HEK293 (cell line): ENCODE data around the gene ATP2B3.

Experiments used
- GLI2 ChIP-seq: fragments of 450-650 bp; formaldehyde crosslinking; IDR thresholded peaks from 2 replicates; pipeline ENCODE4; 2017; ENCODE audit warnings: missing biosample characterization, missing genetic modification characterization, low read depth, borderline replicate concordance
- GLIS1 ChIP-seq: fragments of 450-650 bp; formaldehyde crosslinking; IDR thresholded peaks from 2 replicates; pipeline ENCODE4 v1.5.1; 2016; ENCODE audit warnings: missing biosample characterization, missing genetic modification characterization
- KLF7 ChIP-seq: fragments of 450-650 bp; formaldehyde crosslinking; IDR thresholded peaks from 2 replicates; pipeline ENCODE4 v1.5.1; 2016; ENCODE audit warnings: missing biosample characterization, missing genetic modification characterization, borderline replicate concordance
- MYNN ChIP-seq: fragments of 450-650 bp; formaldehyde crosslinking; IDR thresholded peaks from 2 replicates; pipeline ENCODE4 v1.5.1; 2016; ENCODE audit warnings: missing biosample characterization, missing genetic modification characterization, borderline replicate concordance
- PATZ1 ChIP-seq: fragments of 450-650 bp; formaldehyde crosslinking; IDR thresholded peaks from 2 replicates; pipeline ENCODE4 v1.5.1; 2016; ENCODE audit warnings: missing biosample characterization, missing genetic modification characterization
- SCRT2 ChIP-seq: fragments of 450-650 bp; formaldehyde crosslinking; IDR thresholded peaks from 2 replicates; pipeline ENCODE4 v1.5.1; 2016; ENCODE audit warnings: missing biosample characterization, missing genetic modification characterization
- SP2 ChIP-seq: fragments of 450-650 bp; formaldehyde crosslinking; IDR thresholded peaks from 2 replicates; pipeline ENCODE4 v1.5.1; 2016; ENCODE audit warnings: missing biosample characterization, missing genetic modification characterization
- SP3 ChIP-seq: fragments of 450-650 bp; formaldehyde crosslinking; IDR thresholded peaks from 2 replicates; pipeline ENCODE4 v1.5.1; 2016; ENCODE audit warnings: missing biosample characterization, missing genetic modification characterization
- ZFP69B ChIP-seq: fragments of 450-650 bp; formaldehyde crosslinking; IDR thresholded peaks from 2 replicates; pipeline ENCODE4 v1.5.1; 2016; ENCODE audit warnings: missing biosample characterization, missing genetic modification characterization
- ZNF121 ChIP-seq: fragments of 450-650 bp; formaldehyde crosslinking; IDR thresholded peaks from 2 replicates; pipeline ENCODE4 v1.5.1; 2016; ENCODE audit warnings: missing biosample characterization, missing genetic modification characterization
- ZNF146 ChIP-seq: fragments of 450-650 bp; formaldehyde crosslinking; IDR thresholded peaks from 2 replicates; pipeline ENCODE4 v1.5.1; 2016; ENCODE audit warnings: missing biosample characterization, missing genetic modification characterization
- ZNF184 ChIP-seq: fragments of 450-650 bp; IDR thresholded peaks from 2 replicates; pipeline ENCODE4 v1.5.1; 2018; ENCODE audit warnings: missing biosample characterization, mild to moderate bottlenecking, missing genetic modification characterization
- ZNF221 ChIP-seq: fragments of 450-650 bp; formaldehyde crosslinking; IDR thresholded peaks from 2 replicates; pipeline ENCODE4 v1.5.1; 2017; ENCODE audit warnings: missing biosample characterization, missing genetic modification characterization, borderline replicate concordance
- ZNF274 ChIP-seq, 2 experiments: fragments of 200-500 bp in 1 of 2; fragments of 450-650 bp in 1 of 2; sonication (Bioruptor generic) in 1 of 2; formaldehyde crosslinking in 1 of 2; IDR thresholded peaks; 2 replicates each; pipeline versions ENCODE4 v1.5.1 to v1.6.1; 2014 to 2016; ENCODE audit warnings: borderline replicate concordance in 1 of 2, inconsistent platforms in 1 of 2, low read length in 1 of 2, missing biosample characterization in 1 of 2, missing genetic modification characterization in 1 of 2
- ZNF292 ChIP-seq: fragments of 450-650 bp; formaldehyde crosslinking; IDR thresholded peaks from 2 replicates; pipeline ENCODE4 v1.5.1; 2016; ENCODE audit warnings: low read depth, missing biosample characterization, missing genetic modification characterization, borderline replicate concordance
- ZNF394 ChIP-seq: fragments of 450-650 bp; formaldehyde crosslinking; IDR thresholded peaks from 2 replicates; pipeline ENCODE4 v1.5.1; 2016; ENCODE audit warnings: missing biosample characterization, missing genetic modification characterization, mild to moderate bottlenecking, moderate library complexity, borderline replicate concordance
- ZNF426 ChIP-seq: fragments of 450-650 bp; formaldehyde crosslinking; IDR thresholded peaks from 2 replicates; pipeline ENCODE4 v1.5.1; 2017; ENCODE audit warnings: missing biosample characterization, missing genetic modification characterization, mild to moderate bottlenecking, inconsistent platforms, moderate library complexity
- ZNF514 ChIP-seq: fragments of 450-650 bp; formaldehyde crosslinking; IDR thresholded peaks from 2 replicates; pipeline ENCODE4 v1.5.1; 2016; ENCODE audit warnings: missing biosample characterization, missing genetic modification characterization
- ZNF600 ChIP-seq: fragments of 450-650 bp; formaldehyde crosslinking; IDR thresholded peaks from 2 replicates; pipeline ENCODE4 v1.5.1; 2016; ENCODE audit warnings: missing biosample characterization, missing genetic modification characterization
- ZNF621 ChIP-seq: fragments of 450-650 bp; formaldehyde crosslinking; IDR thresholded peaks from 2 replicates; pipeline ENCODE4 v1.5.1; 2017; ENCODE audit warnings: missing biosample characterization, missing genetic modification characterization
- ZNF624 ChIP-seq: fragments of 450-650 bp; formaldehyde crosslinking; IDR thresholded peaks from 2 replicates; pipeline ENCODE4 v1.5.1; 2017; ENCODE audit warnings: missing biosample characterization, missing genetic modification characterization
- ZNF626 ChIP-seq: fragments of 450-650 bp; sonication (Bioruptor Pico); formaldehyde crosslinking; IDR thresholded peaks from 2 replicates; pipeline ENCODE4 v1.5.1; 2018; ENCODE audit warnings: missing biosample characterization, missing genetic modification characterization, inconsistent platforms
- ZNF629 ChIP-seq: fragments of 450-650 bp; formaldehyde crosslinking; IDR thresholded peaks from 2 replicates; pipeline ENCODE4 v1.5.1; 2017; ENCODE audit warnings: missing biosample characterization, missing genetic modification characterization
- ZNF654 ChIP-seq: fragments of 450-650 bp; formaldehyde crosslinking; IDR thresholded peaks from 2 replicates; pipeline ENCODE4 v1.5.1; 2016; ENCODE audit warnings: low read depth, missing biosample characterization, missing genetic modification characterization
- ZNF791 ChIP-seq: fragments of 450-650 bp; formaldehyde crosslinking; IDR thresholded peaks from 2 replicates; pipeline ENCODE4 v1.5.1; 2016; ENCODE audit warnings: missing biosample characterization, missing genetic modification characterization
- ZNF843 ChIP-seq: fragments of 450-650 bp; formaldehyde crosslinking; IDR thresholded peaks from 2 replicates; pipeline ENCODE4 v1.5.1; 2016; ENCODE audit warnings: missing biosample characterization, missing genetic modification characterization
- TF ChIP-seq, protein P1 (sequence below): fragments of 450-650 bp; formaldehyde crosslinking; IDR thresholded peaks from 2 replicates; pipeline ENCODE4 v1.5.1; 2017; ENCODE audit warnings: missing biosample characterization, missing genetic modification characterization
- TF ChIP-seq, protein P2 (sequence below): fragments of 450-650 bp; formaldehyde crosslinking; IDR thresholded peaks from 2 replicates; pipeline ENCODE4 v1.5.1; 2016; ENCODE audit warnings: missing biosample characterization, missing genetic modification characterization
- TF ChIP-seq, protein P3 (sequence below): fragments of 450-650 bp; formaldehyde crosslinking; IDR thresholded peaks from 2 replicates; pipeline ENCODE4 v1.5.1; 2016; ENCODE audit warnings: missing biosample characterization, missing genetic modification characterization
- TF ChIP-seq, protein P4 (sequence below): fragments of 450-650 bp; formaldehyde crosslinking; IDR thresholded peaks from 2 replicates; pipeline ENCODE4 v1.5.1; 2016; ENCODE audit warnings: missing biosample characterization, missing genetic modification characterization

ATP2B3 gene

GRCh38 chrX:153507484-153508178 lies 9.8 kb upstream of the ATP2B3 start (continued):
- TF ChIP-seq ZNF600 (tag by site-specific recombination) (peak; percentile 63; the same call in 1 of the 2 replicates), ZNF843 (tag by site-specific recombination) (no peak), ZNF621 (tag by site-specific recombination) (no peak), ZNF221 (tag by site-specific recombination) (no peak), GLI2 (tag by site-specific recombination) (no peak), ZNF626 (no peak), ZFP69B (no peak), PATZ1 (0 out of 2 replicates have a peak, but pooled peaks have one; percentile 23), ZNF184 (tag by site-specific recombination) (no peak), ZNF791 (tag by site-specific recombination) (no peak), ZNF426 (tag by site-specific recombination) (no peak), ZNF514 (tag by site-specific recombination) (no peak), GLIS1 (tag by site-specific recombination) (no peak), SCRT2 (tag by site-specific recombination) (peak; percentile 95), ZNF624 (tag by site-specific recombination) (no peak), SP2 (tag by site-specific recombination) (no peak), ZNF274 (IDR thresholded peaks at IDR 0.05; ENCODE audit: low read length) (no peak), ZNF274 (tag by site-specific recombination; IDR thresholded peaks at IDR 0.05; ENCODE audit: borderline replicate concordance) (no peak), ZNF394 (no peak), ZNF292 (tag by site-specific recombination) (no peak), ZNF629 (tag by site-specific recombination) (0 out of 2 replicates have a peak, but pooled peaks have one; percentile 13), MYNN (tag by site-specific recombination) (no peak), SP3 (tag by site-specific recombination) (0 out of 2 replicates have a peak, but pooled peaks have one; percentile 16), ZNF146 (tag by site-specific recombination) (no peak), KLF7 (tag by site-specific recombination) (0 out of 2 replicates have a peak, but pooled peaks have one; percentile 28), ZNF121 (no peak), ZNF654 (tag by site-specific recombination) (peak; percentile 98)
- TF ChIP-seq, protein P1, sequence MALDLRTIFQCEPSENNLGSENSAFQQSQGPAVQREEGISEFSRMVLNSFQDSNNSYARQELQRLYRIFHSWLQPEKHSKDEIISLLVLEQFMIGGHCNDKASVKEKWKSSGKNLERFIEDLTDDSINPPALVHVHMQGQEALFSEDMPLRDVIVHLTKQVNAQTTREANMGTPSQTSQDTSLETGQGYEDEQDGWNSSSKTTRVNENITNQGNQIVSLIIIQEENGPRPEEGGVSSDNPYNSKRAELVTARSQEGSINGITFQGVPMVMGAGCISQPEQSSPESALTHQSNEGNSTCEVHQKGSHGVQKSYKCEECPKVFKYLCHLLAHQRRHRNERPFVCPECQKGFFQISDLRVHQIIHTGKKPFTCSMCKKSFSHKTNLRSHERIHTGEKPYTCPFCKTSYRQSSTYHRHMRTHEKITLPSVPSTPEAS (tag by site-specific recombination) = peak; percentile 23; the same call in 1 of the 2 replicates
- TF ChIP-seq, protein P2, sequence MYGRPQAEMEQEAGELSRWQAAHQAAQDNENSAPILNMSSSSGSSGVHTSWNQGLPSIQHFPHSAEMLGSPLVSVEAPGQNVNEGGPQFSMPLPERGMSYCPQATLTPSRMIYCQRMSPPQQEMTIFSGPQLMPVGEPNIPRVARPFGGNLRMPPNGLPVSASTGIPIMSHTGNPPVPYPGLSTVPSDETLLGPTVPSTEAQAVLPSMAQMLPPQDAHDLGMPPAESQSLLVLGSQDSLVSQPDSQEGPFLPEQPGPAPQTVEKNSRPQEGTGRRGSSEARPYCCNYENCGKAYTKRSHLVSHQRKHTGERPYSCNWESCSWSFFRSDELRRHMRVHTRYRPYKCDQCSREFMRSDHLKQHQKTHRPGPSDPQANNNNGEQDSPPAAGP (tag by site-specific recombination) = no peak
- TF ChIP-seq, protein P3, sequence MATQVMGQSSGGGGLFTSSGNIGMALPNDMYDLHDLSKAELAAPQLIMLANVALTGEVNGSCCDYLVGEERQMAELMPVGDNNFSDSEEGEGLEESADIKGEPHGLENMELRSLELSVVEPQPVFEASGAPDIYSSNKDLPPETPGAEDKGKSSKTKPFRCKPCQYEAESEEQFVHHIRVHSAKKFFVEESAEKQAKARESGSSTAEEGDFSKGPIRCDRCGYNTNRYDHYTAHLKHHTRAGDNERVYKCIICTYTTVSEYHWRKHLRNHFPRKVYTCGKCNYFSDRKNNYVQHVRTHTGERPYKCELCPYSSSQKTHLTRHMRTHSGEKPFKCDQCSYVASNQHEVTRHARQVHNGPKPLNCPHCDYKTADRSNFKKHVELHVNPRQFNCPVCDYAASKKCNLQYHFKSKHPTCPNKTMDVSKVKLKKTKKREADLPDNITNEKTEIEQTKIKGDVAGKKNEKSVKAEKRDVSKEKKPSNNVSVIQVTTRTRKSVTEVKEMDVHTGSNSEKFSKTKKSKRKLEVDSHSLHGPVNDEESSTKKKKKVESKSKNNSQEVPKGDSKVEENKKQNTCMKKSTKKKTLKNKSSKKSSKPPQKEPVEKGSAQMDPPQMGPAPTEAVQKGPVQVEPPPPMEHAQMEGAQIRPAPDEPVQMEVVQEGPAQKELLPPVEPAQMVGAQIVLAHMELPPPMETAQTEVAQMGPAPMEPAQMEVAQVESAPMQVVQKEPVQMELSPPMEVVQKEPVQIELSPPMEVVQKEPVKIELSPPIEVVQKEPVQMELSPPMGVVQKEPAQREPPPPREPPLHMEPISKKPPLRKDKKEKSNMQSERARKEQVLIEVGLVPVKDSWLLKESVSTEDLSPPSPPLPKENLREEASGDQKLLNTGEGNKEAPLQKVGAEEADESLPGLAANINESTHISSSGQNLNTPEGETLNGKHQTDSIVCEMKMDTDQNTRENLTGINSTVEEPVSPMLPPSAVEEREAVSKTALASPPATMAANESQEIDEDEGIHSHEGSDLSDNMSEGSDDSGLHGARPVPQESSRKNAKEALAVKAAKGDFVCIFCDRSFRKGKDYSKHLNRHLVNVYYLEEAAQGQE (tag by site-specific recombination) = no peak
- TF ChIP-seq, protein P4, sequence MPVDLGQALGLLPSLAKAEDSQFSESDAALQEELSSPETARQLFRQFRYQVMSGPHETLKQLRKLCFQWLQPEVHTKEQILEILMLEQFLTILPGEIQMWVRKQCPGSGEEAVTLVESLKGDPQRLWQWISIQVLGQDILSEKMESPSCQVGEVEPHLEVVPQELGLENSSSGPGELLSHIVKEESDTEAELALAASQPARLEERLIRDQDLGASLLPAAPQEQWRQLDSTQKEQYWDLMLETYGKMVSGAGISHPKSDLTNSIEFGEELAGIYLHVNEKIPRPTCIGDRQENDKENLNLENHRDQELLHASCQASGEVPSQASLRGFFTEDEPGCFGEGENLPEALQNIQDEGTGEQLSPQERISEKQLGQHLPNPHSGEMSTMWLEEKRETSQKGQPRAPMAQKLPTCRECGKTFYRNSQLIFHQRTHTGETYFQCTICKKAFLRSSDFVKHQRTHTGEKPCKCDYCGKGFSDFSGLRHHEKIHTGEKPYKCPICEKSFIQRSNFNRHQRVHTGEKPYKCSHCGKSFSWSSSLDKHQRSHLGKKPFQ (tag by site-specific recombination) = no peak
